Measurements from ENCODE around the gene PANX1.
"Not testable (repeated sequence)": the region's sequence is repeated elsewhere in the genome, so short reads cannot be mapped to it uniquely, and the experiment has no call there.

Gene PANX1

GRCh38 chr11:94148189-94148588 is 19.5 kb downstream of the PANX1 start:
- in situ Hi-C loops (cut with HindIII; ENCODE audit: low sequenced_read_pairs), result no loop called here

- in situ Hi-C loops (cut with HindIII; ENCODE audit: low sequenced_read_pairs), result no loop called here
Measured at GRCh38 chr11:94149431-94150017, 20.9 kb downstream of the PANX1 start.

GRCh38 chr11:94150056-94150455 is 21.4 kb downstream of the PANX1 start:
- in situ Hi-C loops (cut with HindIII; ENCODE audit: low sequenced_read_pairs), result no loop called here

- in situ Hi-C loops (cut with HindIII; ENCODE audit: low sequenced_read_pairs), result no loop called here
Measured at GRCh38 chr11:94150704-94151685, 22.4 kb downstream of the PANX1 start.

GRCh38 chr11:94151903-94152677 is 23.4 kb downstream of the PANX1 start:
- in situ Hi-C loops (cut with HindIII; ENCODE audit: low sequenced_read_pairs), result no loop called here

GRCh38 chr11:94152678-94153065 is 24.0 kb downstream of the PANX1 start:
- in situ Hi-C loops (cut with HindIII; ENCODE audit: low sequenced_read_pairs), result no loop called here

GRCh38 chr11:94153320-94153719 is 24.7 kb downstream of the PANX1 start:
- in situ Hi-C loops (cut with HindIII; ENCODE audit: low sequenced_read_pairs), result no loop called here

GRCh38 chr11:94154095-94154856 is 25.6 kb downstream of the PANX1 start:
- in situ Hi-C loops (cut with HindIII; ENCODE audit: low sequenced_read_pairs), result no loop called here

GRCh38 chr11:94157339-94157738 is 28.7 kb downstream of the PANX1 start:
- in situ Hi-C loops (cut with HindIII; ENCODE audit: low sequenced_read_pairs), result not testable (repeated sequence)

- in situ Hi-C loops (cut with HindIII; ENCODE audit: low sequenced_read_pairs), result no loop called here
Measured at GRCh38 chr11:94168882-94169281, 40.2 kb downstream of the PANX1 start.

- in situ Hi-C loops (cut with HindIII; ENCODE audit: low sequenced_read_pairs), result no loop called here
Measured at GRCh38 chr11:94169516-94169915, 40.9 kb downstream of the PANX1 start.

- in situ Hi-C loops (cut with HindIII; ENCODE audit: low sequenced_read_pairs), result no loop called here
Measured at GRCh38 chr11:94169930-94170545, 41.4 kb downstream of the PANX1 start.

- in situ Hi-C loops (cut with HindIII; ENCODE audit: low sequenced_read_pairs), result no loop called here
Measured at GRCh38 chr11:94170953-94171352, 42.3 kb downstream of the PANX1 start.

GRCh38 chr11:94171693-94172440 is 43.2 kb downstream of the PANX1 start:
- in situ Hi-C loops (cut with HindIII; ENCODE audit: low sequenced_read_pairs), result no loop called here

- in situ Hi-C loops (cut with HindIII; ENCODE audit: low sequenced_read_pairs), result loop anchor here (25.0 kb wide), 1 partner anchor 262 kb away; no protein-coding TSS in a partner anchor
Measured at GRCh38 chr11:94175535-94175934, 46.9 kb downstream of the PANX1 start.

GRCh38 chr11:94178331-94178730 is 49.7 kb downstream of the PANX1 start:
- in situ Hi-C loops (cut with HindIII; ENCODE audit: low sequenced_read_pairs), result loop anchor here (25.0 kb wide), 1 partner anchor 259 kb away; no protein-coding TSS in a partner anchor

- in situ Hi-C loops (cut with HindIII; ENCODE audit: low sequenced_read_pairs), result loop anchor here (25.0 kb wide), 1 partner anchor 258 kb away; no protein-coding TSS in a partner anchor
Measured at GRCh38 chr11:94179696-94180095, 51.1 kb downstream of the PANX1 start.

- in situ Hi-C loops (cut with HindIII; ENCODE audit: low sequenced_read_pairs), result loop anchor here (25.0 kb wide), 1 partner anchor 256 kb away; no protein-coding TSS in a partner anchor
Measured at GRCh38 chr11:94181526-94181925, 52.9 kb downstream of the PANX1 start.

- in situ Hi-C loops (cut with HindIII; ENCODE audit: low sequenced_read_pairs), result loop anchor here (25.0 kb wide), 1 partner anchor 255 kb away; no protein-coding TSS in a partner anchor
Measured at GRCh38 chr11:94181943-94182342, 53.3 kb downstream of the PANX1 start.
